HepG2 (cell line): ENCODE measurements around the gene PFKM. TPM values are rescaled to one million over a fixed set of nuclear protein-coding genes. Genes with fewer than 3 reads are reported as not detected.

Source experiments
- ARNT2 ChIP-seq: sonication (generic); formaldehyde crosslinking; IDR thresholded peaks from 2 replicates; pipeline ENCODE4 v1.8.0; 2022; ENCODE audit warnings: mild to moderate bottlenecking, low read depth, missing genetic modification reagents, moderate library complexity
- ELF1 ChIP-seq: sonication (generic); formaldehyde crosslinking; IDR thresholded peaks from 2 replicates; pipeline ENCODE4 v1.4.0; 2020; ENCODE audit warnings: missing genetic modification reagents
- GATA4 ChIP-seq: sonication (generic); IDR thresholded peaks from 2 replicates; pipeline ENCODE4 v1.6.1; 2016; ENCODE audit warnings: antibody characterized with exemption, low read depth, borderline replicate concordance
- IRF2 ChIP-seq: IDR thresholded peaks from 2 replicates; pipeline ENCODE4 v1.6.1; 2018; ENCODE audit warnings: missing genetic modification reagents, missing compliant biosample characterization
- KAT8 ChIP-seq: IDR thresholded peaks from 2 replicates; pipeline ENCODE4 v1.6.1; 2016; ENCODE audit warnings: missing genetic modification reagents, missing compliant biosample characterization
- KDM2A ChIP-seq: sonication (generic); formaldehyde crosslinking; IDR thresholded peaks from 2 replicates; pipeline ENCODE4 v1.4.0; 2020; ENCODE audit warnings: low read depth, missing genetic modification reagents, borderline replicate concordance
- MED8 ChIP-seq: sonication (generic); formaldehyde crosslinking; IDR thresholded peaks from 2 replicates; pipeline ENCODE4 v1.8.1; 2023; ENCODE audit warnings: mild to moderate bottlenecking, missing genetic modification reagents; ENCODE audit not compliant: insufficient replicate concordance
- NONO ChIP-seq, 2 experiments: fragments of 450-650 bp in 1 of 2; sonication (generic) in 1 of 2; formaldehyde crosslinking in 1 of 2; IDR thresholded peaks in 1 of 2; conservative IDR thresholded peaks in 1 of 2; 2 replicates each; pipeline versions ENCODE4 v1.6.1 to v1.8.0; 2017 to 2022; ENCODE audit warnings: mild to moderate bottlenecking in 1 of 2, missing genetic modification reagents in 1 of 2, moderate library complexity in 1 of 2
- NR1H2 ChIP-seq: sonication (generic); formaldehyde crosslinking; IDR thresholded peaks from 2 replicates; pipeline ENCODE4 v1.8.1; 2022; ENCODE audit warnings: low read depth, missing genetic modification reagents, borderline replicate concordance
- SAP130 ChIP-seq: IDR thresholded peaks from 2 replicates; pipeline ENCODE4 v1.6.1; 2016; ENCODE audit warnings: low read depth
- SOX5 ChIP-seq: IDR thresholded peaks from 2 replicates; pipeline ENCODE4 v1.6.1; 2016; ENCODE audit warnings: borderline replicate concordance
- SOX6 ChIP-seq, 2 experiments: fragments of 450-650 bp in 1 of 2; sonication (generic) in 1 of 2; formaldehyde crosslinking in 1 of 2; IDR thresholded peaks; 2 replicates each; pipeline versions ENCODE4 v1.4.0 to v1.6.1; 2017 to 2020; ENCODE audit warnings: antibody characterized with exemption in 1 of 2, mild to moderate bottlenecking in 1 of 2, missing genetic modification reagents in 1 of 2
- SRSF4 ChIP-seq: fragments of 200-400 bp; formaldehyde crosslinking; IDR thresholded peaks from one replicate; pipeline ENCODE4 v1.6.1; 2018; ENCODE audit warnings: mild to moderate bottlenecking, low read depth, low read length, moderate library complexity; ENCODE audit not compliant: poor library complexity, severe bottlenecking
- ZFP36L1 ChIP-seq: sonication (generic); formaldehyde crosslinking; IDR thresholded peaks from 2 replicates; pipeline ENCODE4 v1.8.0; 2022; ENCODE audit warnings: mild to moderate bottlenecking, missing genetic modification reagents, moderate library complexity
- ZMYM3 ChIP-seq: sonication (generic); formaldehyde crosslinking; IDR thresholded peaks from 2 replicates; pipeline ENCODE4 v1.5.1; 2020; ENCODE audit warnings: mild to moderate bottlenecking, missing genetic modification reagents
- ZNF383 ChIP-seq: sonication (generic); formaldehyde crosslinking; IDR thresholded peaks from 2 replicates; pipeline ENCODE4 v1.4.0; 2020; ENCODE audit warnings: missing genetic modification reagents, mild to moderate bottlenecking, borderline replicate concordance
- ZNF83 ChIP-seq: sonication (generic); formaldehyde crosslinking; IDR thresholded peaks from 2 replicates; pipeline ENCODE4 v1.4.0; 2020; ENCODE audit warnings: missing genetic modification reagents, mild to moderate bottlenecking, borderline replicate concordance
- ZSCAN21 ChIP-seq: sonication (generic); formaldehyde crosslinking; IDR thresholded peaks from 2 replicates; pipeline ENCODE4 v1.8.0; 2022; ENCODE audit warnings: mild to moderate bottlenecking, missing genetic modification reagents, moderate library complexity, borderline replicate concordance
- polyA plus RNA-seq, 8 experiments: library from polyadenylated mRNA; depleted of rRNA in 3 of 8; stranded (reverse) in 7 of 8; unstranded in 1 of 8; fragments of >200 nt; fragmentation: Illumina TruSeq in 4 of 8; extraction: Trizol in 4 of 8; gene quantifications; 2 replicates each; pipeline versions ENCODE4 v1.2.1 to v1.2.3, GENCODE V29; 2011 to 2016; ENCODE audit warnings: low read depth in 4 of 8, missing spikeins in 1 of 8, mixed read lengths in 1 of 8; ENCODE audit not compliant: insufficient read depth in 1 of 8
- total RNA-seq, 5 experiments: library from RNA; depleted of rRNA; stranded (reverse); fragments of >200 nt; fragmentation: Illumina TruSeq; extraction: Trizol; gene quantifications; 2 replicates each; pipeline ENCODE4 v1.2.3, GENCODE V29; 2016; ENCODE audit warnings: low read depth in 1 of 5
- TF ChIP-seq, protein P1 (sequence below): sonication (generic); formaldehyde crosslinking; IDR thresholded peaks from 2 replicates; pipeline ENCODE4 v1.4.0; 2020; ENCODE audit warnings: mild to moderate bottlenecking, missing genetic modification reagents
- TF ChIP-seq, protein P2 (sequence below): sonication (generic); formaldehyde crosslinking; IDR thresholded peaks from 2 replicates; pipeline ENCODE4 v1.9.0; 2022; ENCODE audit warnings: missing genetic modification reagents, mild to moderate bottlenecking, borderline replicate concordance
- TF ChIP-seq, protein P3 (sequence below): sonication (generic); formaldehyde crosslinking; IDR thresholded peaks from 2 replicates; pipeline ENCODE4 v1.5.1; 2020; ENCODE audit warnings: missing genetic modification reagents, mild to moderate bottlenecking, borderline replicate concordance

The PFKM gene
- total and polyA plus RNA-seq, 2 of the 13 experiments (the other 11 are each of a cell fraction or from before 2014, with no cell fraction given): 1.9 to 2.4 TPM

DNA sequence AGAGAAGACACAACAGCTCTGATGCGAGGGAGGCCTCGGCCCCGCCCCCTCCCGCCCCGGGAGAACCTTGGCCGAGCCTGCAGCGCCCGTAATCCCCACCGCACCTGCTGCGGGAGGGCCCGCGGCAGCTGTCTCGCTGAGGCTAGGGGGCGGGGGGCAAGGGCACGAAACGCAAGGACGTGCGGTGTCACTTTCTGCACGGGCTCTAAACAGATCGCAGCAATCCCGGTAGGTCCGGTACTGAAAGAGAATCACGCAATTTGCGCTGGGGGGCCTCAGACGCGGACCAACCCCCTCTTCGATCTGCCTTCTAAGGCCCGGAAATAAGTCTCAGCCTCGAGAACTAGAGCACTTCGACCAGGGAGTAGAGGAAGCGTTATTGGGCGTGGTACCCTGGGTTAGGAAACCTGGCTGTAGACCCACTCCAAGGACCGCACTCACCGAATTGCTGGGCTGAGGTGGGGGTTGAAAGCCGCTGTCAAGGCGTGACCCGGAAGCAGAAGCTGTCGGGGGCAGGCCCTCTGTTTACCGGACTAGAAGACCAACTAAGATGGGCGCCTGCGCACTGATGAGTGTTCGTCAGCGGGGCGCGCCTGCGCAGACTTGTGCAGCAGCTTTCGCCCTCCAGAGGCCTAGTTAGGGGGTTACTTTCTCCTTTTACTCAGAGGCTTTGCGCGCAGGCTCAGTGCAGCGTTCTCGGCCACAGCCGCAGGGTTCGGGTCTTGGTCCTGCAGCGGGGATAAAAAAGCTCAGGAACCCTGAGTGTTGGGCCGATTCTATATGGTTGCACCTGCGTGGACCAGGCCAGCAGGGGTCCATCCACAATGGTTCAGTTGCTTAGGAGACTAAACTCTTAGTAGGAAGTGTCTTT is 38.1 kb downstream of the PFKM start, which contains the start of gene ASB8 (continued):
- TF ChIP-seq, protein P1, sequence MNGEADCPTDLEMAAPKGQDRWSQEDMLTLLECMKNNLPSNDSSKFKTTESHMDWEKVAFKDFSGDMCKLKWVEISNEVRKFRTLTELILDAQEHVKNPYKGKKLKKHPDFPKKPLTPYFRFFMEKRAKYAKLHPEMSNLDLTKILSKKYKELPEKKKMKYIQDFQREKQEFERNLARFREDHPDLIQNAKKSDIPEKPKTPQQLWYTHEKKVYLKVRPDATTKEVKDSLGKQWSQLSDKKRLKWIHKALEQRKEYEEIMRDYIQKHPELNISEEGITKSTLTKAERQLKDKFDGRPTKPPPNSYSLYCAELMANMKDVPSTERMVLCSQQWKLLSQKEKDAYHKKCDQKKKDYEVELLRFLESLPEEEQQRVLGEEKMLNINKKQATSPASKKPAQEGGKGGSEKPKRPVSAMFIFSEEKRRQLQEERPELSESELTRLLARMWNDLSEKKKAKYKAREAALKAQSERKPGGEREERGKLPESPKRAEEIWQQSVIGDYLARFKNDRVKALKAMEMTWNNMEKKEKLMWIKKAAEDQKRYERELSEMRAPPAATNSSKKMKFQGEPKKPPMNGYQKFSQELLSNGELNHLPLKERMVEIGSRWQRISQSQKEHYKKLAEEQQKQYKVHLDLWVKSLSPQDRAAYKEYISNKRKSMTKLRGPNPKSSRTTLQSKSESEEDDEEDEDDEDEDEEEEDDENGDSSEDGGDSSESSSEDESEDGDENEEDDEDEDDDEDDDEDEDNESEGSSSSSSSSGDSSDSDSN (CRISPR knock-in tag): peak; percentile 53
- TF ChIP-seq GATA4 (no peak), SRSF4 (no peak), ARNT2 (CRISPR knock-in tag) (0 out of 2 replicates have a peak, but pooled peaks have one; percentile 27), MED8 (CRISPR knock-in tag) (peak; percentile 25), KDM2A (CRISPR knock-in tag) (peak; percentile 89; the same call in 1 of the 2 replicates), KAT8 (CRISPR knock-in tag) (peak; percentile 93), SOX6 (IDR thresholded peaks at IDR 0.05) (no peak), SOX6 (CRISPR knock-in tag; IDR thresholded peaks at IDR 0.05) (peak; percentile 44), ZNF83 (CRISPR knock-in tag) (no peak; the same call in 1 of the 2 replicates), NR1H2 (CRISPR knock-in tag) (no peak), ZFP36L1 (CRISPR knock-in tag) (0 out of 2 replicates have a peak, but pooled peaks have one; percentile 27), ZSCAN21 (0 out of 2 replicates have a peak, but pooled peaks have one; percentile 53), ZNF383 (CRISPR knock-in tag) (no peak), SAP130 (CRISPR knock-in tag) (peak; percentile 95), ELF1 (CRISPR knock-in tag) (peak; percentile 87), IRF2 (CRISPR knock-in tag) (peak; percentile 90), NONO (IDR thresholded peaks at IDR 0.05) (no peak), NONO (CRISPR knock-in tag; conservative IDR thresholded peaks at IDR 0.05) (peak; percentile 54; the same call in 1 of the 2 replicates), SOX5 (CRISPR knock-in tag) (0 out of 2 replicates have a peak, but pooled peaks have one; percentile 14), ZMYM3 (CRISPR knock-in tag) (peak; percentile 39; the same call in 1 of the 2 replicates)
- TF ChIP-seq, protein P2, sequence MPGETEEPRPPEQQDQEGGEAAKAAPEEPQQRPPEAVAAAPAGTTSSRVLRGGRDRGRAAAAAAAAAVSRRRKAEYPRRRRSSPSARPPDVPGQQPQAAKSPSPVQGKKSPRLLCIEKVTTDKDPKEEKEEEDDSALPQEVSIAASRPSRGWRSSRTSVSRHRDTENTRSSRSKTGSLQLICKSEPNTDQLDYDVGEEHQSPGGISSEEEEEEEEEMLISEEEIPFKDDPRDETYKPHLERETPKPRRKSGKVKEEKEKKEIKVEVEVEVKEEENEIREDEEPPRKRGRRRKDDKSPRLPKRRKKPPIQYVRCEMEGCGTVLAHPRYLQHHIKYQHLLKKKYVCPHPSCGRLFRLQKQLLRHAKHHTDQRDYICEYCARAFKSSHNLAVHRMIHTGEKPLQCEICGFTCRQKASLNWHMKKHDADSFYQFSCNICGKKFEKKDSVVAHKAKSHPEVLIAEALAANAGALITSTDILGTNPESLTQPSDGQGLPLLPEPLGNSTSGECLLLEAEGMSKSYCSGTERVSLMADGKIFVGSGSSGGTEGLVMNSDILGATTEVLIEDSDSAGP (CRISPR knock-in tag): peak; percentile 83; the same call in 1 of the 2 replicates
- TF ChIP-seq, protein P3, sequence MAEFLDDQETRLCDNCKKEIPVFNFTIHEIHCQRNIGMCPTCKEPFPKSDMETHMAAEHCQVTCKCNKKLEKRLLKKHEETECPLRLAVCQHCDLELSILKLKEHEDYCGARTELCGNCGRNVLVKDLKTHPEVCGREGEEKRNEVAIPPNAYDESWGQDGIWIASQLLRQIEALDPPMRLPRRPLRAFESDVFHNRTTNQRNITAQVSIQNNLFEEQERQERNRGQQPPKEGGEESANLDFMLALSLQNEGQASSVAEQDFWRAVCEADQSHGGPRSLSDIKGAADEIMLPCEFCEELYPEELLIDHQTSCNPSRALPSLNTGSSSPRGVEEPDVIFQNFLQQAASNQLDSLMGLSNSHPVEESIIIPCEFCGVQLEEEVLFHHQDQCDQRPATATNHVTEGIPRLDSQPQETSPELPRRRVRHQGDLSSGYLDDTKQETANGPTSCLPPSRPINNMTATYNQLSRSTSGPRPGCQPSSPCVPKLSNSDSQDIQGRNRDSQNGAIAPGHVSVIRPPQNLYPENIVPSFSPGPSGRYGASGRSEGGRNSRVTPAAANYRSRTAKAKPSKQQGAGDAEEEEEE: no peak
